H1 (cell line): ENCODE results near the gene CFAP210.
"Not testable (repeated sequence)": the region's sequence is repeated elsewhere in the genome, so short reads cannot be mapped to it uniquely, and the experiment has no call there.

Experiments
- BACH1 ChIP-seq: IDR thresholded peaks from 2 replicates; pipeline ENCODE4 v1.6.1; 2012; ENCODE audit warnings: low read length, improper control_type of control experiment
- CEBPB ChIP-seq: IDR thresholded peaks from 2 replicates; pipeline ENCODE4 v1.6.1; 2012; ENCODE audit warnings: low read depth, low read length
- CHD2 ChIP-seq: IDR thresholded peaks from 2 replicates; pipeline ENCODE4 v1.6.1; 2012; ENCODE audit warnings: low read length, improper control_type of control experiment
- EZH2 ChIP-seq: fragments of 200-600 bp; sonication (generic); IDR thresholded peaks from 2 replicates; pipeline ENCODE4 v1.7.1; 2012; ENCODE audit warnings: low read depth, mild to moderate bottlenecking, moderate library complexity, low read length, inconsistent platforms; ENCODE audit not compliant: severe bottlenecking
- HDAC2 ChIP-seq, 2 experiments: fragments of 300-600 bp in 1 of 2; sonication (generic) in 1 of 2; IDR thresholded peaks; 2 replicates each; pipeline ENCODE4 v1.6.1; 2011 to 2012; ENCODE audit warnings: low read depth in 2 of 2, low read length in 2 of 2, mild to moderate bottlenecking in 2 of 2, moderate library complexity in 2 of 2, borderline replicate concordance in 1 of 2, inconsistent platforms in 1 of 2
- NRF1 ChIP-seq: IDR thresholded peaks from 2 replicates; pipeline ENCODE4 v1.6.1; 2011; ENCODE audit warnings: mild to moderate bottlenecking, low read depth, low read length, improper control_type of control experiment
- POLR2AphosphoS5 ChIP-seq: IDR thresholded peaks from 2 replicates; pipeline ENCODE4 v1.6.1; 2011; ENCODE audit warnings: low read depth, low read length
- SAP30 ChIP-seq: fragments of 300-600 bp; sonication (generic); IDR thresholded peaks from 2 replicates; pipeline ENCODE4 v1.7.1; 2012; ENCODE audit warnings: low read length, moderate library complexity, mild to moderate bottlenecking, inconsistent platforms; ENCODE audit not compliant: insufficient read depth, insufficient replicate concordance
- SIN3A ChIP-seq, 2 experiments: IDR thresholded peaks in 1 of 2; conservative IDR thresholded peaks in 1 of 2; 2 replicates each; pipeline ENCODE4 v1.6.1; 2011 to 2012; ENCODE audit warnings: low read length in 2 of 2, improper control_type of control experiment in 1 of 2, low read depth in 1 of 2, mild to moderate bottlenecking in 1 of 2
- SP1 ChIP-seq: IDR thresholded peaks from 2 replicates; pipeline ENCODE4 v1.6.1; 2011; ENCODE audit warnings: low read depth, low read length
- TAF7 ChIP-seq: optimal IDR thresholded peaks from 2 replicates; pipeline ENCODE3; 2011; ENCODE audit warnings: low read depth, mild to moderate bottlenecking, inconsistent platforms, low read length, moderate library complexity, borderline replicate concordance
- ZNF274 ChIP-seq: IDR thresholded peaks from 2 replicates; pipeline ENCODE4 v1.7.0; 2012; ENCODE audit warnings: low read length, borderline replicate concordance; ENCODE audit errors: extremely low read depth
- TF ChIP-seq, protein P1 (sequence below): IDR thresholded peaks from 2 replicates; pipeline ENCODE4 v1.6.1; 2011; ENCODE audit warnings: low read length, improper control_type of control experiment

DNA sequence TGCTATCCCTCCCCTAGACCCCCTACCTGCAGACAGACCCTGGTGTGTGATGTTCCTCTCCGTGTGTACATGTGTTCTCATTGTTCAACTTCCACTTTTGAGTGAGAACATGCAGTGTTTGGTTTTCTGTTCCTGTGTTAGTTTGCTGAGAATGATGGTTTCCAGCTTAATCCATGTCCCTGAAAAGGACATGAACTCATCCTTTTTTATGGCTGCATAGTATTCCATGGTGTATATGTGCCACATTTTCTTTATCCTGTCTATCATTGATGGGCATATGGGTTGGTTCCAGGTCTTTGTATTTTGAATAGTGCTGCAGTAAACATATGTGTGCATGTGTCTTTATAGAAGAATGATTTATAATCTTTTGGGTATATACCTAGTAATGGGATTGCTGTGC is 78.2 kb downstream of the CFAP210 start:
- TF ChIP-seq, protein P1, sequence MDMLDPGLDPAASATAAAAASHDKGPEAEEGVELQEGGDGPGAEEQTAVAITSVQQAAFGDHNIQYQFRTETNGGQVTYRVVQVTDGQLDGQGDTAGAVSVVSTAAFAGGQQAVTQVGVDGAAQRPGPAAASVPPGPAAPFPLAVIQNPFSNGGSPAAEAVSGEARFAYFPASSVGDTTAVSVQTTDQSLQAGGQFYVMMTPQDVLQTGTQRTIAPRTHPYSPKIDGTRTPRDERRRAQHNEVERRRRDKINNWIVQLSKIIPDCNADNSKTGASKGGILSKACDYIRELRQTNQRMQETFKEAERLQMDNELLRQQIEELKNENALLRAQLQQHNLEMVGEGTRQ, result not testable (repeated sequence)
- not testable (repeated sequence) for TF ChIP-seq SP1; EZH2; CEBPB; ZNF274; SAP30; HDAC2 (IDR thresholded peaks at IDR 0.05; ENCODE audit: borderline replicate concordance in 1 of 2, low read depth in 2 of 2, low read length in 2 of 2); SIN3A (conservative IDR thresholded peaks at IDR 0.05 in 1 of 2, IDR thresholded peaks at IDR 0.05 in 1 of 2; ENCODE audit: low read depth in 1 of 2, low read length in 2 of 2); TAF7; POLR2AphosphoS5; CHD2; NRF1; BACH1
